Ovary (tissue), 3 donors: ENCODE measurements around the gene PCTP.

Experiments
- EP300 ChIP-seq: sonication (generic); formaldehyde crosslinking; IDR thresholded peaks from one replicate; pipeline ENCODE4 v1.6.1; 2017; ENCODE audit warnings: antibody characterized with exemption
- POLR2A ChIP-seq: fragments of 450-650 bp; IDR thresholded peaks from one replicate; pipeline ENCODE4 v1.6.1; 2017; ENCODE audit warnings: antibody characterized with exemption, mild to moderate bottlenecking, moderate library complexity
- TF ChIP-seq, protein P1 (sequence below), 3 donors: fragments of 450-650 bp in 2 of 3; fragments of 200-600 bp in 1 of 3; IDR thresholded peaks; one replicate each; pipeline versions ENCODE4 v1.5.1 to v1.8.0; 2016 to 2022; ENCODE audit warnings: antibody characterized with exemption in 3 of 3, mild to moderate bottlenecking in 1 of 3
- donor health status: DM: no; HTN: no; CAD: no.

DNA sequence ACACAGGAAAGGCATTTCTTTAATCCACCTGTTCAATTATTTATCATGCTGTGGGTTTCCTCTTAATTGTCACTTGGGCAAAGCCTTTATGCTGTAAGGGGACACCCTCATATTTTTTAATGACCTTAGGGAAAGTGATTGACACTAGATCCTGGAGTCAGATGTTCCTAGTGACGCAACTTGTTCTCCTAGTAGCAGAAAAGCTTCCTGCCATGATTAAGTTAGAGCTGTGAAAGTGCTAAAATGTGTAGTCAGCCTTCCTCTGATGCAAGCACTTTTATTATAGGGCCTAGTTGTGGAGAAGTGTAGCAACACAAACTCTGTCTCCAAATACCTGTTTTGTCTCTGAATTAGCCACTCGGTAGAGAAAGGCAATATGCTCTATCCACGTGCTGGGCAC is 40.4 kb upstream of the PCTP start:
- TF ChIP-seq, protein P1, sequence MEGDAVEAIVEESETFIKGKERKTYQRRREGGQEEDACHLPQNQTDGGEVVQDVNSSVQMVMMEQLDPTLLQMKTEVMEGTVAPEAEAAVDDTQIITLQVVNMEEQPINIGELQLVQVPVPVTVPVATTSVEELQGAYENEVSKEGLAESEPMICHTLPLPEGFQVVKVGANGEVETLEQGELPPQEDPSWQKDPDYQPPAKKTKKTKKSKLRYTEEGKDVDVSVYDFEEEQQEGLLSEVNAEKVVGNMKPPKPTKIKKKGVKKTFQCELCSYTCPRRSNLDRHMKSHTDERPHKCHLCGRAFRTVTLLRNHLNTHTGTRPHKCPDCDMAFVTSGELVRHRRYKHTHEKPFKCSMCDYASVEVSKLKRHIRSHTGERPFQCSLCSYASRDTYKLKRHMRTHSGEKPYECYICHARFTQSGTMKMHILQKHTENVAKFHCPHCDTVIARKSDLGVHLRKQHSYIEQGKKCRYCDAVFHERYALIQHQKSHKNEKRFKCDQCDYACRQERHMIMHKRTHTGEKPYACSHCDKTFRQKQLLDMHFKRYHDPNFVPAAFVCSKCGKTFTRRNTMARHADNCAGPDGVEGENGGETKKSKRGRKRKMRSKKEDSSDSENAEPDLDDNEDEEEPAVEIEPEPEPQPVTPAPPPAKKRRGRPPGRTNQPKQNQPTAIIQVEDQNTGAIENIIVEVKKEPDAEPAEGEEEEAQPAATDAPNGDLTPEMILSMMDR (IDR thresholded peaks at IDR 0.05), result no peak
- TF ChIP-seq POLR2A (no peak), EP300 (no peak)
